ENCODE data around the gene RASGRP4. TPM values are rescaled to one million over a fixed set of nuclear protein-coding genes. Genes with fewer than 3 reads are reported as not detected.

Gene RASGRP4
- total RNA-seq, 1 donor from 2014 or later, result not detected

DNA sequence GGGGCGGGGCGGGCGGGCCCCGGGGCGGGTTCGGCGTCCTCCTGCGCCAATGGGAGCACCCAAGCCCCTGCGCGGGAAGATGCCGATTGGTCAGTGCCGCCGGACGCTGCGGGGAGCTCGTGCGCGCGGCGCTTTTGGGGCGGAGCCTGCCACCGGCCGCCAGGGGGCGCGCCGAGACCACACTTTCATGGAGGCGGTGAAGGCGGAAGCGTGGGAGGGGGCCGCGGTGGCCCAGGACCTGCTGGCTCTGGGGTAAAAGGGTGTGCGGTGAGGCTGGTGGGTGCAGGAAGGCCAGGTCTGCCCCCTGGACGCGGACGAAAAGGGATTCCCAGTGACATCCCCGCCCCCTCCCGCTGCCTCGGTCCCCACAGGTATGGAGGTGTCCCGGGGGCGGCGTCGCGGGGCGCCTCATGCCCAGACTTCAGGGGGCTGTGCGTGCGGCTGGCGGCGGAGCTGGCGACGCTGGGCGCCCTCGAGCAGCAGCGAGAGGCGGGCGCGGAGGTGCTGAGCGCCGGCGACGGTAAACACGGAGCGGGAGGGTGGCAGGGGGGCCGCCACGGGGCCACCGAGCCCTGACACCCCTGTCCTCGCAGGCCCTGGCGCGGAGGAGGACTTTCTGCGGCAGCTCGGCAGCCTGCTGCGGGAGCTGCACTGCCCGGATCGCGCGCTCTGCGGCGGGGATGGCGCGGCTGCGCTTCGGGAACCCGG, 22.9 kb downstream of the RASGRP4 start, which contains the start of gene FAM98C:
Gene FAM98C (plus strand): TSS at position 127 of the 708 bp plus-strand sequence. CDS start 61 bp downstream, at position 188.
- no peaks in the 10 kb centered on the region for H3K36me3 Mint-ChIP-seq (ENCODE audit: unreplicated experiment)
- H3K9me3 Mint-ChIP-seq (ENCODE audit: unreplicated experiment), result peaks cover 7% of the 10 kb centered on the region
- peaks cover 11% of the 10 kb centered on the region for H3K27me3 Mint-ChIP-seq (ENCODE audit: unreplicated experiment)
- H3K4me1 Mint-ChIP-seq (ENCODE audit: low read depth, unreplicated experiment), result peaks cover 2% of the 10 kb centered on the region
- H3K27ac Mint-ChIP-seq (ENCODE audit: unreplicated experiment), result no peak within 1 kb of the TSS
- peak; percentile 97 for DNase-seq
- TF ChIP-seq, protein P1, sequence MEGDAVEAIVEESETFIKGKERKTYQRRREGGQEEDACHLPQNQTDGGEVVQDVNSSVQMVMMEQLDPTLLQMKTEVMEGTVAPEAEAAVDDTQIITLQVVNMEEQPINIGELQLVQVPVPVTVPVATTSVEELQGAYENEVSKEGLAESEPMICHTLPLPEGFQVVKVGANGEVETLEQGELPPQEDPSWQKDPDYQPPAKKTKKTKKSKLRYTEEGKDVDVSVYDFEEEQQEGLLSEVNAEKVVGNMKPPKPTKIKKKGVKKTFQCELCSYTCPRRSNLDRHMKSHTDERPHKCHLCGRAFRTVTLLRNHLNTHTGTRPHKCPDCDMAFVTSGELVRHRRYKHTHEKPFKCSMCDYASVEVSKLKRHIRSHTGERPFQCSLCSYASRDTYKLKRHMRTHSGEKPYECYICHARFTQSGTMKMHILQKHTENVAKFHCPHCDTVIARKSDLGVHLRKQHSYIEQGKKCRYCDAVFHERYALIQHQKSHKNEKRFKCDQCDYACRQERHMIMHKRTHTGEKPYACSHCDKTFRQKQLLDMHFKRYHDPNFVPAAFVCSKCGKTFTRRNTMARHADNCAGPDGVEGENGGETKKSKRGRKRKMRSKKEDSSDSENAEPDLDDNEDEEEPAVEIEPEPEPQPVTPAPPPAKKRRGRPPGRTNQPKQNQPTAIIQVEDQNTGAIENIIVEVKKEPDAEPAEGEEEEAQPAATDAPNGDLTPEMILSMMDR (IDR thresholded peaks at IDR 0.05; ENCODE audit: partially characterized antibody, unreplicated experiment), result peak; percentile 99
- peak within 1 kb of the TSS; percentile 82 for H3K4me3 Mint-ChIP-seq (ENCODE audit: unreplicated experiment)

DNA sequence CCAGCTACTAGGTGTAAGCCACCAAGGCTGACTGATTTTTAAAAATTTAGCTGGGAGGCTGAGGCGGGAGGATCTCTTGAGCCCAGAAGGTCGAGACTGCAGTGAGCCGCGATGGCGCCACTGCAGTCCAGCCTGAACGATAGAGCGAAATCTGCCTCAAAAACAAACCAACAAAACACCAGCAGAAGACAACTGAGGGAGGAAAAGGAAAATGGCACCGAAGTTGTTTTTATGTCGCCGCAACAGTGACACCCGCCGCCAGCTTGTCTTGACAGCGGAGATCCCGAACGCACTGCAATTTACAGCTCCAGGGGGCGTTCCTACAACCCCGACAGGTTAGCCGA, 23.4 kb downstream of the RASGRP4 start:
- Mint-ChIP-seq H3K4me1 (ENCODE audit: low read depth, unreplicated experiment) (peaks cover 2% of the 10 kb centered on the region), H3K27ac (ENCODE audit: unreplicated experiment) (no peak overlapping the region), H3K9me3 (ENCODE audit: unreplicated experiment) (peaks cover 7% of the 10 kb centered on the region), H3K27me3 (ENCODE audit: unreplicated experiment) (peaks cover 11% of the 10 kb centered on the region), H3K36me3 (ENCODE audit: unreplicated experiment) (no peaks in the 10 kb centered on the region), H3K4me3 (ENCODE audit: unreplicated experiment) (peak overlapping the region; percentile 82)
- no peak for DNase-seq
- TF ChIP-seq, protein P1 (IDR thresholded peaks at IDR 0.05; ENCODE audit: partially characterized antibody, unreplicated experiment), result no peak

DNA sequence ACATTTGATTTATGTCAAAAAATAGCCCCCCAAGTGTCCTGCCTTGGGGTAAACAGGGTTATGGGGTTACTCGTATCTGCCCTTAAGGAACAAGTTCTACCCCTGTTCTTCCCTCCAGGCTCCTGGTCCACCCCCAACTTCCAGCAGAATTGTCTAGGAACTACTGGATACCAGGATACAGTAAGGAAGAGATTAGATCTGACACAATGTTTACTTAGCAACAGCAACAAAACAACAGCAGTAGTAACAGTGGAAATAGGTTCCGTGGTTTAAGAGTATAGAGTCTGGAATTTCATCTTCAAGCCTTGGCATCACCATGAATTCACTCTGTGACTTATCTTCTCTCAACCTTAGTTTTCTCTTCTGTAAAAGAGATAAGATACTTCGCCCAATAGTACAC, 24.9 kb downstream of the RASGRP4 start:
- Mint-ChIP-seq H3K27ac (ENCODE audit: unreplicated experiment) (peak overlapping the region; percentile 17), H3K27me3 (ENCODE audit: unreplicated experiment) (peaks cover 22% of the 10 kb centered on the region), H3K4me1 (ENCODE audit: low read depth, unreplicated experiment) (peaks cover 2% of the 10 kb centered on the region), H3K36me3 (ENCODE audit: unreplicated experiment) (peaks cover 7% of the 10 kb centered on the region), H3K4me3 (ENCODE audit: unreplicated experiment) (no peak overlapping the region), H3K9me3 (ENCODE audit: unreplicated experiment) (peaks cover 7% of the 10 kb centered on the region)
- DNase-seq, result no peak
- TF ChIP-seq, protein P1 (IDR thresholded peaks at IDR 0.05; ENCODE audit: partially characterized antibody, unreplicated experiment), result no peak

DNA sequence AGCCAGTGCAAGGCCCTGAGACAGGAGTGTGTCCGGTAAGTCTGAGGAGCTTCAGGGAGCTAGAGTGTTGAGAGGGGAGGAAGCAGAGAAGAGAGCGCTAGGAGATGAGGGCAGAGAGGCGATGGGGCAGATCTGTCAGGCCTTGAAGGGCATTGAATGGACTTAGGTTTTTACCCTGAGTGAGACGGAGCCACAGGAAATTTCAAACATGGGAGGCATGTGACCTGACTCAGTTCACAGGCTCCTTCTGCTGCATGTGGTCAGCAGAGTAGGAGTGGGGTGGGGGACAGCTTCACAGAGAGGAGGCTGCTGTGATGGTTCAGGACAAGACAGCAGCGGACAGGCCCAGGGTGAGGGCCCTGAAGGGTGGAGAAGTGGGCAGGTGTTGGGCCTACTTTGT, 25.7 kb downstream of the RASGRP4 start:
- TF ChIP-seq, protein P1 (IDR thresholded peaks at IDR 0.05; ENCODE audit: partially characterized antibody, unreplicated experiment), result no peak
- peaks cover 7% of the 10 kb centered on the region for H3K9me3 Mint-ChIP-seq (ENCODE audit: unreplicated experiment)
- peaks cover 7% of the 10 kb centered on the region for H3K36me3 Mint-ChIP-seq (ENCODE audit: unreplicated experiment)
- DNase-seq, result no peak
- H3K4me3 Mint-ChIP-seq (ENCODE audit: unreplicated experiment), result no peak overlapping the region
- H3K4me1 Mint-ChIP-seq (ENCODE audit: low read depth, unreplicated experiment), result peaks cover 2% of the 10 kb centered on the region
- H3K27ac Mint-ChIP-seq (ENCODE audit: unreplicated experiment), result no peak overlapping the region
- H3K27me3 Mint-ChIP-seq (ENCODE audit: unreplicated experiment), result peaks cover 22% of the 10 kb centered on the region

DNA sequence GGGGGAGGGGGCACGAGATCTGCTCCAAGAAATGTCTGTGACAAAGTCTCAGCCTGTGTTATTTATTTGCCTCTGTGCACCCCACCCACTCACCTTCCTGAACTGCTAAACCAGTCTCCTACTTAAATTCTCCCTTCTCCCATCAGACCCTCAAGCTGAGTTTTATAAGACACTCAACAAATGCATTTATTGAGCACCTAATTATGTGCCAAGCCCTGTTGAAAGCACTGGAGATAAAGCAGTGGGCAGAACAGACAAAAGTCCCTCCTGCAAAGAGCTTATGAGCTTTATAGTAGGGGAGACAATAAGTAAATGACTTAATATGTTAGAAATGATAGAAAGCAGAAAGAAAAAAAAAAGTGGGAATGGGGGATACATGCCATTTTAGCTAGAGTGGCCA, 26.5 kb downstream of the RASGRP4 start:
- Mint-ChIP-seq H3K9me3 (ENCODE audit: unreplicated experiment) (peaks cover 7% of the 10 kb centered on the region), H3K27ac (ENCODE audit: unreplicated experiment) (no peak overlapping the region), H3K36me3 (ENCODE audit: unreplicated experiment) (peaks cover 7% of the 10 kb centered on the region), H3K27me3 (ENCODE audit: unreplicated experiment) (peaks cover 24% of the 10 kb centered on the region), H3K4me1 (ENCODE audit: low read depth, unreplicated experiment) (peaks cover 2% of the 10 kb centered on the region), H3K4me3 (ENCODE audit: unreplicated experiment) (peak overlapping the region; percentile 55)
- TF ChIP-seq, protein P1 (IDR thresholded peaks at IDR 0.05; ENCODE audit: partially characterized antibody, unreplicated experiment), result no peak
- DNase-seq, result no peak

All from glutamatergic neuron (in vitro differentiated cells).